Keratinocyte (primary cell): ENCODE measurements around the gene PIBF1.

ENCODE experiments used
- CTCF ChIP-seq, 3 experiments: IDR thresholded peaks in 1 of 3; conservative IDR thresholded peaks in 1 of 3; optimal IDR thresholded peaks in 1 of 3; 2 replicates in 2 of 3; 3 replicates in 1 of 3; pipeline versions ENCODE3 to v1.5.1; 2011; ENCODE audit warnings: low read length in 3 of 3, mild to moderate bottlenecking in 3 of 3, moderate library complexity in 2 of 3, control low read depth in 1 of 3, inconsistent platforms in 1 of 3; ENCODE audit not compliant: insufficient read depth in 2 of 3; ENCODE audit errors: extremely low read depth in 1 of 3
- EZH2 ChIP-seq: IDR thresholded peaks from one replicate; pipeline ENCODE4 v1.6.1; 2012; ENCODE audit warnings: inconsistent platforms, mild to moderate bottlenecking, low read length, moderate library complexity

- TF ChIP-seq CTCF (optimal IDR thresholded peaks at IDR 0.05 in 1 of 3, IDR thresholded peaks at IDR 0.05 in 1 of 3, conservative IDR thresholded peaks at IDR 0.05 in 1 of 3; ENCODE audit: extremely low read depth in 1 of 3, insufficient read depth in 2 of 3, low read length in 3 of 3) (no peak), EZH2 (no peak)
These were observed 274.6 kb downstream of the PIBF1 start for GRCh38 chr13:73056565-73056962.
